ENCODE results near the gene IMP4. TPM values are rescaled to one million over a fixed set of nuclear protein-coding genes. Genes with fewer than 3 reads are reported as not detected.
A peak's percentile ranks its signal among the peaks of the same experiment; 100 is the strongest.

IMP4 gene
- total and polyA plus RNA-seq, 2 of the 13 experiments (the other 11 are each of a cell fraction or from before 2014, with no cell fraction given), result 142 to 158 TPM

DNA sequence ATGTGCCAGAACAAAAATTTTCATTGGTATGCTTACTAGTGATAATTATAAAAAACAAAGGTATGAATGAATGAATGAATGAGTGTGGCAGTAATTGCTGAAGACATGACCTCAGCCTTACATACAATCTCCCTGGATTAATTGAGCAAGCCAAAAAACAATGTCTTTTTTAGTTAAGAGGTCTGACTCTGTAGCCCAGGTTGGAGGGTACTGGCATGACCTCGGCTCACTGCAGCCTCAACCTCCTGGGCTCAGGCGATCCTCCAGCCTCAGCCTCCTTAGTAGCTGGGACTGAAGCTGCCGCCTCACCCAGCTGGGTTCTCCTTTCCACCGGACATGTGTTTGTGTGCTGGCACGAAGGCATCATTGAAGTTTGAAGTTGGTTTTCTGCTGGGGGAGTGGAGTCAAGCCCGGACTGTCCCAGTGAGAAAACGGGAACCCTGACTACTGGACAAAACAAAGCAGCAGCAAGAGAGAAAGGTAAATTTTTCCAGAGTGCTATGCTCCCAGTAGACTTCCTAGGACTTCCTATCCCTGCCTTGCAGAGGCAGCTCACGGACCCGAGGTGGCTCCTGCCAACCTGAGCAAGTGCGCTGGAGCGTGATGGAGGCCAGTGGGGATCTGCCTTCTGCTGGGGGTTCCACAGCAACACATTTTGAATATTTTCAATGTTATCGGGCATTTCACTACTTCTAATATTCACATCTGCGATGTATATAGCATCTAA is 6.4 kb upstream of the IMP4 start:
- Histone ChIP-seq H3K79me2 (ENCODE audit: insufficient read depth, low read length) (peaks cover 3% of the 10 kb centered on the region), H4K20me1 (ENCODE audit: insufficient read depth, low read length) (no peaks in the 10 kb centered on the region), H3K9ac (ENCODE audit: insufficient read depth, low read depth, low read length) (peak overlapping the region; percentile 25), H3K36me3 (replicated peaks in 1 of 2; ENCODE audit: control insufficient read depth in 1 of 2, insufficient read depth in 2 of 2, low read length in 2 of 2) (peaks cover 0 to 5% of the 10 kb centered on the region in 2 experiments; a peak in 4 of 5 replicates), H3K4me1 (ENCODE audit: insufficient read depth, low read length) (peaks cover 52% of the 10 kb centered on the region), H3K4me3 (replicated peaks in 1 of 3; ENCODE audit: insufficient read depth in 1 of 3, low read depth in 2 of 3, low read length in 3 of 3) (peak overlapping the region; percentile 47 to 76 (median 67)), H2AFZ (ENCODE audit: low read length) (peak overlapping the region; percentile 89), H3K27me3 (ENCODE audit: control insufficient read depth in 1 of 2, insufficient read depth in 2 of 2, low read length in 2 of 2) (peaks cover 0 to 12% of the 10 kb centered on the region in 2 experiments; a peak in 2 of 5 replicates), H3K27ac (ENCODE audit: extremely low read length, insufficient read depth, low read length) (no peak overlapping the region), H3K9me3 (ENCODE audit: low read length) (no peaks in the 10 kb centered on the region), H3K4me2 (ENCODE audit: low read depth, low read length) (peak overlapping the region; percentile 93)
- no peak for FAIRE-seq
- DNase-seq (ENCODE audit: low spot score), result peak; percentile 32
- intact Hi-C loops (cut with micrococcal nuclease; ENCODE audit: unreplicated experiment), result loop anchor here (2.0 kb wide), 1 partner anchor 54 kb away; no protein-coding TSS in a partner anchor
- ChIA-PET CTCF (ENCODE audit: low intra/inter-chr PET ratio, low total read pairs) (no interaction called here), POLR2A (interaction anchor here (0.7 to 2.5 kb wide), 6 partner anchors 12 to 155 kb away, joined by 3 to 13 read pairs (median 4); partner anchors contain the start of genes PTPN18 and SMPD4)
- 39% methylated on average over 13 of the region's 13 CpGs for WGBS (ENCODE audit: low lambda C conversion rate)
- BruUV-seq (replicated peaks), result no TSS peak
- in situ Hi-C loops (cut with HindIII; ENCODE audit: extremely low pct_ligation_motif_present, low pct_unique_long_range_greater_than_20kb), result loop anchor here (10.0 kb wide), 2 partner anchors 182 to 402 kb away; no protein-coding TSS in a partner anchor
- peak; percentile 49 for ATAC-seq
- no peak for TF ChIP-seq RARG (CRISPR knock-in tag; IDR thresholded peaks at IDR 0.05; ENCODE audit: low read depth)
- no peak for TF ChIP-seq ESRRA (CRISPR knock-in tag; IDR thresholded peaks at IDR 0.05; ENCODE audit: low read depth)
- peak; percentile 25; the same call in 1 of the 2 replicates for TF ChIP-seq MEIS2 (CRISPR knock-in tag; IDR thresholded peaks at IDR 0.05)
- TF ChIP-seq IKZF4 (CRISPR knock-in tag; IDR thresholded peaks at IDR 0.05; ENCODE audit: borderline replicate concordance, low read depth, not compliant biosample characterization), result no peak
- TF ChIP-seq ZNF225 (CRISPR knock-in tag; IDR thresholded peaks at IDR 0.05), result no peak
- TF ChIP-seq MAF1 (CRISPR knock-in tag; IDR thresholded peaks at IDR 0.05; ENCODE audit: borderline replicate concordance), result no peak
- TF ChIP-seq NPAS2 (CRISPR knock-in tag; IDR thresholded peaks at IDR 0.05; ENCODE audit: borderline replicate concordance), result no peak
- TF ChIP-seq ZNF619 (CRISPR knock-in tag; IDR thresholded peaks at IDR 0.05), result no peak
- TF ChIP-seq ZNF678 (CRISPR knock-in tag; IDR thresholded peaks at IDR 0.05), result no peak
- TF ChIP-seq, protein P1, sequence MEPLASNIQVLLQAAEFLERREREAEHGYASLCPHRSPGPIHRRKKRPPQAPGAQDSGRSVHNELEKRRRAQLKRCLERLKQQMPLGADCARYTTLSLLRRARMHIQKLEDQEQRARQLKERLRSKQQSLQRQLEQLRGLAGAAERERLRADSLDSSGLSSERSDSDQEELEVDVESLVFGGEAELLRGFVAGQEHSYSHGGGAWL (CRISPR knock-in tag; IDR thresholded peaks at IDR 0.05), result no peak
- TF ChIP-seq ZNF350 (CRISPR knock-in tag; IDR thresholded peaks at IDR 0.05; ENCODE audit: borderline replicate concordance, low read depth), result no peak
- TF ChIP-seq, protein P2, sequence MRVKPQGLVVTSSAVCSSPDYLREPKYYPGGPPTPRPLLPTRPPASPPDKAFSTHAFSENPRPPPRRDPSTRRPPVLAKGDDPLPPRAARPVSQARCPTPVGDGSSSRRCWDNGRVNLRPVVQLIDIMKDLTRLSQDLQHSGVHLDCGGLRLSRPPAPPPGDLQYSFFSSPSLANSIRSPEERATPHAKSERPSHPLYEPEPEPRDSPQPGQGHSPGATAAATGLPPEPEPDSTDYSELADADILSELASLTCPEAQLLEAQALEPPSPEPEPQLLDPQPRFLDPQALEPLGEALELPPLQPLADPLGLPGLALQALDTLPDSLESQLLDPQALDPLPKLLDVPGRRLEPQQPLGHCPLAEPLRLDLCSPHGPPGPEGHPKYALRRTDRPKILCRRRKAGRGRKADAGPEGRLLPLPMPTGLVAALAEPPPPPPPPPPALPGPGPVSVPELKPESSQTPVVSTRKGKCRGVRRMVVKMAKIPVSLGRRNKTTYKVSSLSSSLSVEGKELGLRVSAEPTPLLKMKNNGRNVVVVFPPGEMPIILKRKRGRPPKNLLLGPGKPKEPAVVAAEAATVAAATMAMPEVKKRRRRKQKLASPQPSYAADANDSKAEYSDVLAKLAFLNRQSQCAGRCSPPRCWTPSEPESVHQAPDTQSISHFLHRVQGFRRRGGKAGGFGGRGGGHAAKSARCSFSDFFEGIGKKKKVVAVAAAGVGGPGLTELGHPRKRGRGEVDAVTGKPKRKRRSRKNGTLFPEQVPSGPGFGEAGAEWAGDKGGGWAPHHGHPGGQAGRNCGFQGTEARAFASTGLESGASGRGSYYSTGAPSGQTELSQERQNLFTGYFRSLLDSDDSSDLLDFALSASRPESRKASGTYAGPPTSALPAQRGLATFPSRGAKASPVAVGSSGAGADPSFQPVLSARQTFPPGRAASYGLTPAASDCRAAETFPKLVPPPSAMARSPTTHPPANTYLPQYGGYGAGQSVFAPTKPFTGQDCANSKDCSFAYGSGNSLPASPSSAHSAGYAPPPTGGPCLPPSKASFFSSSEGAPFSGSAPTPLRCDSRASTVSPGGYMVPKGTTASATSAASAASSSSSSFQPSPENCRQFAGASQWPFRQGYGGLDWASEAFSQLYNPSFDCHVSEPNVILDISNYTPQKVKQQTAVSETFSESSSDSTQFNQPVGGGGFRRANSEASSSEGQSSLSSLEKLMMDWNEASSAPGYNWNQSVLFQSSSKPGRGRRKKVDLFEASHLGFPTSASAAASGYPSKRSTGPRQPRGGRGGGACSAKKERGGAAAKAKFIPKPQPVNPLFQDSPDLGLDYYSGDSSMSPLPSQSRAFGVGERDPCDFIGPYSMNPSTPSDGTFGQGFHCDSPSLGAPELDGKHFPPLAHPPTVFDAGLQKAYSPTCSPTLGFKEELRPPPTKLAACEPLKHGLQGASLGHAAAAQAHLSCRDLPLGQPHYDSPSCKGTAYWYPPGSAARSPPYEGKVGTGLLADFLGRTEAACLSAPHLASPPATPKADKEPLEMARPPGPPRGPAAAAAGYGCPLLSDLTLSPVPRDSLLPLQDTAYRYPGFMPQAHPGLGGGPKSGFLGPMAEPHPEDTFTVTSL (CRISPR knock-in tag; IDR thresholded peaks at IDR 0.05; ENCODE audit: borderline replicate concordance), result 0 out of 2 replicates have a peak, but pooled peaks have one; percentile 24
- TF ChIP-seq, protein P3, sequence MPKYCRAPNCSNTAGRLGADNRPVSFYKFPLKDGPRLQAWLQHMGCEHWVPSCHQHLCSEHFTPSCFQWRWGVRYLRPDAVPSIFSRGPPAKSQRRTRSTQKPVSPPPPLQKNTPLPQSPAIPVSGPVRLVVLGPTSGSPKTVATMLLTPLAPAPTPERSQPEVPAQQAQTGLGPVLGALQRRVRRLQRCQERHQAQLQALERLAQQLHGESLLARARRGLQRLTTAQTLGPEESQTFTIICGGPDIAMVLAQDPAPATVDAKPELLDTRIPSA (CRISPR knock-in tag; IDR thresholded peaks at IDR 0.05; ENCODE audit: borderline replicate concordance), result no peak
- TF ChIP-seq ZNF720 (CRISPR knock-in tag; IDR thresholded peaks at IDR 0.05), result no peak
- TF ChIP-seq, protein P4, sequence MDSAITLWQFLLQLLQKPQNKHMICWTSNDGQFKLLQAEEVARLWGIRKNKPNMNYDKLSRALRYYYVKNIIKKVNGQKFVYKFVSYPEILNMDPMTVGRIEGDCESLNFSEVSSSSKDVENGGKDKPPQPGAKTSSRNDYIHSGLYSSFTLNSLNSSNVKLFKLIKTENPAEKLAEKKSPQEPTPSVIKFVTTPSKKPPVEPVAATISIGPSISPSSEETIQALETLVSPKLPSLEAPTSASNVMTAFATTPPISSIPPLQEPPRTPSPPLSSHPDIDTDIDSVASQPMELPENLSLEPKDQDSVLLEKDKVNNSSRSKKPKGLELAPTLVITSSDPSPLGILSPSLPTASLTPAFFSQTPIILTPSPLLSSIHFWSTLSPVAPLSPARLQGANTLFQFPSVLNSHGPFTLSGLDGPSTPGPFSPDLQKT (CRISPR knock-in tag; IDR thresholded peaks at IDR 0.05; ENCODE audit: borderline replicate concordance), result no peak
